Measurements from ENCODE around the gene VSTM2B.

The VSTM2B gene

DNA sequence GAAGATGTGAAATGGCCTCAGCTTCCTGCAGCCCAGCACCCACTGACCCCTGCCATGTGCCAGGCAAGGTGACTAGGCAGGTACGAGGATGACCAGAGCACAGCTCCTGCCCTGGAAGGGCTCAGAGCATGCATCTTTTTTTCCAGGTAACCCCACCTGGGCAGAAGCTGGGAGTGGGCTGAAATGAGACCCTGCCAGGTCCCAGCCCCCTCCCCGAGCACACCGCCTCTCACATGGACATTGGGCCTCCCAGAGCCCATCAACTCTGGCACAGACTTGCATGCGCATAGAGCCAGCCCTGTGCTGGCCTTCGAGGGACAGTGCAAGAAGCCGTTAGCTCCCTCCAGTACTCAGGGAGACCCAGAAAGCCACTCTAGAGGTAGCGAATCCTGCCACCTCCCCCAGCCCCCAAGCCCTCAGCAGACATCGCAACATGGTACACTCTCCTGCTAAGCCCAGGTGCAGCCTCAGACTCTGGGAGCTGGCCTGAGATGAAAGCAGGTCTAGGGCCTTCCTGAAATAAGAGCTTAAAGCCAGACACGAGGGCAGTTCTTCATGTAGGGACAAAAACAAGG lies 8.9 kb upstream of the VSTM2B start:
- DNase-seq: no peak

DNA sequence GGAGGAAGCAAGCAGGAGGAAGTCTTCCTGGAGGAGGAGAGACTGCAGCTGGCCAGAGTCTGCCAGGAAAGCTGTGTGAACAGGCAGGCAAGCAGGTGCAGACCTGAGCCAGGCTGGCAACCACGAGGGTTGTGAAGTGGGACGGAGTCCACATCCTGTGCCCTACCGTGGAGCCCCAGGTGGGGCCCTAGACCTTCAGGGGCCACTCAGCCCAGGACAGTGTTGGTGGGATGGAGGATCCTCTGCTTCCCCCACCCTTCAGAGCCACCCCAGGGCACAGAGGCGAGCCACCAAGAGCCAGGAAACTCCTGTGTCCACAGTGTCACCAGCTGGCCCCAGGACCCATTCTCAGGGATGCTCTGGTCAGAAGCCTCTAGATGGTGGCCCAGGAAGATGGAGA lies 8.4 kb upstream of the VSTM2B start:
- DNase-seq: no peak

DNA sequence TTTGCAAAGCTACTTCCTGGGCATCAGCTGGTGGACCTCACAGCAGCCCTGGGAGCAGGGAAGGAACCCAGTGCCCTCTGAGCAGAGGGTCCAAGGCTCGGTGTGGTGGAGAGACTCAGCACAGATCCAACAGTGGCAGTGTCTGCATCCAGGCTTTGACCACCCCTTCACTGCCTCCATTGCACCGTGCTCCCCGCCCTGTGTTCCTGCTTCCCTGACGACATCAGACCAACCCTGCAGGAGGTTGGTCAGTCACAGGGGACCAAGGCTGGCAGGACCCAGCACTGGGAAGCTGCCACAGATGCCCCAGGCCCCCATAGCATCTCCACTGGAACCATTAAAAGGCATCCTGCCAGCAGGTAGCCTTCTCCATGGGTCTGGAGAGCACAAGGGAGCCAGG lies 7.8 kb upstream of the VSTM2B start:
- DNase-seq: no peak

DNA sequence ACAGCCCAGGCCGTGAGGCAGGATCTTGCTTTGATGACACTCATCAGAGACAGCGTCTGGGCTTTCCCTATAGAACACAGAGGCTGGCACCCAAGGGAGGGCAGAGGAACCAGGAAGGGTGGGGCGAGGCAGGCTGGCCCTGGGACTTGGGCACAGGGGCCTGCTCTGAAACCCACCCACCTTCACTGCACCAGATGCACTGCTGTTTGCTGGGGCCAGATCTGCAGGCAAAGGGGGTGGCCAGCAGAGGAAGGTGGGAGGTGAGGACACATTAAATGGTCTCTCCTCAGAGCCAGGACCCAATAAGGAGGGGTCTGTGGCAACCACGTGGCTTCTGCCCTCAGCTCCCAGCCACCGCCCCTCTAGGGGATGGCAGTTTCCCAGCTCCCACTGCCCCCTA lies 6.6 kb upstream of the VSTM2B start:
- no peak for DNase-seq

DNA sequence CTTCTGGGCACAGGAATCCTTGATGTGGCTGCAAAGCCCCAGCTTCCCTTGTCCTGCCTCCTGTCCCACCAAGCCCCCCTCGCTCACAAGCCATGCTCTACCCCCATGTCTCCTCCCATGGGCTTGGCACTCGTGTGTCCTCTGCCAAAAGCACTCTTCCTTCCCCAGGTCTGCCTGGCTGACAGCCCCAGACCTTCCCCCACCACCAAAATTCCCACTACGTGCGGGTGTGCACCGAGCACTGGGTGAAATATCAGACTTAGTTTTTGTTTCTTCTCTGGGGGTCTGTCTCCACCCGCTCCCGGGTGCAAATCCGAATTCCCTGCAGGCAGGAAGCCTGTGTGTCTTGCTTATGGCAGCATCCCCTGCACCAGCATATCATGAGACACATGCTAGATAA lies 5.9 kb upstream of the VSTM2B start:
- DNase-seq: no peak

DNA sequence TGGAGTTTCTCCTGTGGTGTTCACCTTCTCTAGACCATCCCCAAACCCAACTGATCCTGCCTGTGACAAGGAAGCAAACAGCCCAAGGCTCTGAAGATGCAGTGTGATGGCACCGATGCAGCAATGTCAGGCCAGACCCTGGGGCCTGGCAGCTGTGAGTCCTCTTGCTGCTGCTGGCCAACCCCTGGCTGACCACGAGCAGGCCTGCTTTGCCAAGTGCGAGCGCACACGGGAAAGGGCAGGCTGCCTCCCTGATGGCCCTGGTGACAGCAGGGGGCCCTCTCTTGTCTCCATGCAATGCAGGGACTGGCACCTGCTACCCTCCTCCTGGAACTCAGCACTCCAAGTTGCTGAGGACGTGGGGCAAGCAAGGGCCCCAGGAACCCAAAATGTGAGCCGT lies 5.4 kb upstream of the VSTM2B start:
- DNase-seq: no peak

DNA sequence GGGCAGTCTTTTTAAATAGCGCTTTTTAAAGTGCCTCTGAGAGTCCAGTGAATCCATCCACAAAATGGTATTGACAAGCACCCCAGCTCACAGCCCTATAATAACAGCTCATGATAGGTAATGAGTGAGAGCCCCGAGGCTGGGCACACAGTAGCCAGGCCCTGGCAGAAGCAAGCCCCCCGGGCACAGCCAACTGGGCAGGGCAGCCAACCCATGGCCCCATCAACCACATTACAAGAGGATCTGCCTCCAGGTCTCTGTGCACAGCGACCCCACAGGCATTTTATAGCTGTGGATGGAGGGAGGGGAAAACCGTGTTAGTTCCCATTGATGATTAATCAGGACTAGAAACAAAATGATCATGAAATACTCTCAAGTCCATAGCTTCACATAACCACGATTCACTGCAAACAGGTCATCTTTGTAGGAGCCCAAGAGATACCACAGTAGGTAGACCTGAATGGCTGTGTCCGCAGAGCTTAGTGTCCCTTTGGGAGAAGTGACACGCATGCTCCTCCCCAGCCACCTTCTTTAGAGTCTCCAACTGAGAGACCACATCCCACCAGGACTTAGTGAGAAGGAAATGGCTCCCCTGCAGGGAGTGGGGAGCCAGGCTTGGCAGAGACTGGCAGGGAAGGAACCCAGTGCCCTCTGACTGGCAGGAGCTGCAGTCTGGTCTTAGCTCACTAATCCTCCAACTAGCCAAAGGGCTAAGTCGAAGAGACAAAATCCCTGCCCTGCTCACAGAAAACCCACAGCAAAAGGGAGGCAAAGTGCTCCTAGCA lies 4.3 kb upstream of the VSTM2B start:
- no peak for DNase-seq

DNA sequence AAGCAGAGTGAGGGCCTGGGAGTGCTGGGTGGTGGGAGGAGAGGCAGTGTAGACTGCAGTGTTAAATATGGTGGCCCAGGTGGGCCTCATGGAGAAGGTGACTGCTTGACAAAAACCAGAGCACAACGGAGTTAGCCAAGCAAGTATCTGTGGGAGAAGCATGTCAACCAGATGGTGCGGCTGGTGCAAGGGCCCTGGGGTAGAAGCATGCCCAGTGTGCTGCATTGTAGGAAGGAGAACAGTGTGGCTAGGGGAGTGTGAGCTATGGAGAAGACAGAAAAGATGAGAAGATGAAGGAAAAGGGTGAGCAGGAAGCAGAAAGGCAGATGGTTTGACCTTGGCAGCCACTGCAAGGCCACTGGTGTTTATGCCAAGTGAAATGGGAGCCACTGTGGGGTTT lies 2.2 kb upstream of the VSTM2B start:
- no peak for DNase-seq

DNA sequence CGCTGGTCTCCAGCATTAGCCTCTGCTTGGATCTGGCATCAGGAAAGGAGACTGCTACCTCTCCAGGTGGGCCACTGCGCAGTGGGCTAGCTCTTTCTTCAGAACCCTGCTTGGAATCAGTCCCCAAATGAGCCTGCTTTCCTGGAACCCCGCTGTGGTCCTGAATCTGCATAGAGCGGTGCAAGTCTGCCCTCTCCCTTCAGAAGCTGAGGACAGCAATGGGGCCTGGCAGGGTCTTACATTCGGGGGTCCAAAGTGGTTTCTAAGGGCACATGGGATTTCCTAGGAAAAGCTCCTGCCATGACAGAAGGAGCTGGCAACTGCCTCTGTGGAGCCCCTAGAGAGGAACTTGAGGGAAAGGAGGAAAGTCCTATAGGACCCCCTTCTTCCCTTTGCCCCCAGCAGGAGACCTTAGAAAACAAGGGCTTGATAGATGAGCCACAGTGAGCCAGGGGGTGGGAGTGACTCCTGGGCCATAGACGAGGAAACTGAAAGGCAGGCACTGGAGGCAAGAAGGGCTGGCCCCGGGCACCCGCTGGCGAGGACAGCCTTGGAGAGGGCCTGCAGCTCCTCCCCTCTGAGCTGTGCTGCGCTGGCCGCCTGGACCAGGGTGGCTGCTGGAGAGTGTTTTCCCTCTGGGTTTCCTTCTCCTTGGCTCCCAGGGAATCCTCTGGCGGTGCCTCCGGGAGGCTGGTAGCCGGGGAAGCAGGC lies 1.4 kb upstream of the VSTM2B start:
- DNase-seq: no peak

DNA sequence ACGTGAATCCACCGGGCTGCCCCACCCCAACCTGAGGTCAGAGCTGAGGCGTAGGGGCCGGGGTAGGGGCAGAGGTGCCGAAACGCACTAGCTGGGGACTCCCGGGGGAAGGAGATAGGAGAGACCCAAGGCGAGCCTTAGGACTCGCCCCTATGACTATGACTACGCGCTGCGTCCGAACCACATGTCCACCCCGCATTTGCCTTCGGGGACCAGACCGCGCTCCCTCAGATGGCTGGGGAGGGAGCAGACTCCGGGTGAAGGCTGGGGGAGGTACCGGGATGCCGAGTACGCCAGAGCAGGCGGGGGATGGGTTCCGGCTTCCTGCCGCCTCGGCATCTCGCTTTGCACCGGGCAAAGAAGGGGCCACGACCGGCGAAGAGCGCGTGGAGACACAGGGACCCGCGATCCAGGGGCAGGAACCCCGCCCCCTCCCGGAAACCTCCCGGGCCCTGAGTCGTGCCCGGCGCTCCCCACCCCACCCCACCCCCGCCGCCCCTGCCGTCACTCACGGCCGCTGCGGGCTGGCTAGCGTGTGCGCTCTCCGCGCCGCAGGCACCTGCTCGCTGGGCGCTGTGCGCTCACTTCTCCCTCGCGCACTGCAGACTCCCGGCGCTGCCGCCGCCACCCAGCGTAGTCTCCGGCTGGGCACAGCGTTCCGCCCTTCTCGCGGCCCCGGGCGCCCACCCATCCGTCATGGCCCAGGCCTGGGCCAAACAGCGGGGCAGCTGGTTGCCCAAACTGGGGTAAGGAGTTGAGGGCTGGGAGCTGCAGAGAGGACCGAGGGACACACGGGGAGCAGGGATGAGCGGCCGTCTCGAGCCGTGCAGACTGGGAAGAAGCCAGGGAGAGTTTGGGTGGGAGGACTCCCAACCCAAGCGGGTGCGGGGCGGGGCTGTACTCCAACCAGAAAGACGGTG lies 622 bp upstream of the VSTM2B start:
- no peak for DNase-seq

DNA sequence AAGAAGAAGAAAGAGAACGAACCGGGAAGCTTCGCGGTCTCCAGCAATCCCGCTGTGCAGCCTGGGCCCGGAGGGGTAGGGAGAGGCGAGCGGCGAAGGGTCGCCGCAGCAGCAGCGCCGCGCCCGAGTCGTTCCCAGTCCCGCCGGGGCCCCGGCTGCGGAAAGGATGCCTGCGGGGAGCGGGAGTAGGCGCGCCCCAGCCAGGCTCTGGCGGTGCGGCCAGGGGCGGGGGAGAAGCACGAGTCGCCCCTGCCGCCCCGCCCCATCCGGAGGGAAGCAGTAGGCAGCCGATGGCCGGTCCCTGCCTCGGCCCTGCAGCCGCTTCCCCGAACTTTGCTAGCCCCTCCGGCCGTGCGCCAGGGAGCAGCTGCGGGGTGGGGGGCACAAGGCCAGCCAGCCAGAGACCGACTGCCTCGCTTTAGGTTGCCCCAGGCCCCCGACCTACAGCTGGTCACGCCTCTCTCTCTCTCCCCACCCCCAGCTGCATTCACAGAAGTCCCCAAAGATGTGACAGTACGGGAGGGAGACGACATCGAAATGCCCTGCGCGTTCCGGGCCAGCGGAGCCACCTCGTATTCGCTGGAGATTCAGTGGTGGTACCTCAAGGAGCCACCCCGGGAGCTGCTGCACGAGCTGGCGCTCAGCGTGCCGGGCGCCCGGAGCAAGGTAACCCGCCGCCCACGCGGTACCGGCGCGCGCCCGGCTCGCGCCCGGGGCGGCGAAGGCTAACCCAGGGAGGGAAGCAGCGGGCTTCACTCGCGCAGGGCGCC lies 1.1 kb downstream of the VSTM2B start:
- no peak for DNase-seq

DNA sequence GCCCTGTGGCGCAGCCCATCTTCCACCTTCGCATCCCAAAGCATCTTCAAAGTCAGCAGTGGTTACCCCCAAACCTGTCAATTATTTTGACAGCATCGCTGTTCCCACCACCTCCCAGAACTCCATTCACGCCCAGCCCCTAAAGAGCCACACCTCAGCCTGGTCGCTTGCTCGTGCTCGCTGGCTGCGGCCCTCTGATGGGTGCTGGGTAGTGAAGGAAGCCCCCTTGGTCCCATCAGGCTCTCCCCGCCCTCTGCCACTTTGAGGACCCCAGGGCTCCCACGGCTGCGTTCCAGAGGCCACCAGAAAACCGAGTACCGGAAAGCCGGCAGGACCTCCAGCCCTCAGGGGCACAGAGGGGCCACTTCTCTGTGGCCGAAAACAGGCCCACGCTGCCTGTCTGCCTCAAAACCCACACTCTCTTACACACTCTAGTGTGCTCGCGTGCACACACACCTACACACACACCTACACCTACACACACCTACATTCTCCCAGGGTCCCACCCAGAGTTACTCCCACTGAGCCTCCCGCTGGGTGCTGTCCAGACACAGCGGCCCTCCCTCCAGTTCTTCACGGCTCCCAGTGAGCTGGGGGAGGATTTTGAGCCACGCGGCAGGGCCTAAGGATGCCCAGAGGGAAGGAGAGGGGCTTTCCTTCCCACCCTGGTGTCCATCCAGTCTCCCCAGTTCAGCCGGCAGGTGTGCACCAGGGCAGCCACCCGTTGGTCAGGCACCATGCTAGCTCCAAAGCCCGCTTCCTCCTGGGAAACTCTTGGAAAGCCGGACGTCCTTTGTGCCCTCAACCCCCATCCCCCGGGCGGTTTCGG lies 1.9 kb downstream of the VSTM2B start:
- DNase-seq: no peak

DNA sequence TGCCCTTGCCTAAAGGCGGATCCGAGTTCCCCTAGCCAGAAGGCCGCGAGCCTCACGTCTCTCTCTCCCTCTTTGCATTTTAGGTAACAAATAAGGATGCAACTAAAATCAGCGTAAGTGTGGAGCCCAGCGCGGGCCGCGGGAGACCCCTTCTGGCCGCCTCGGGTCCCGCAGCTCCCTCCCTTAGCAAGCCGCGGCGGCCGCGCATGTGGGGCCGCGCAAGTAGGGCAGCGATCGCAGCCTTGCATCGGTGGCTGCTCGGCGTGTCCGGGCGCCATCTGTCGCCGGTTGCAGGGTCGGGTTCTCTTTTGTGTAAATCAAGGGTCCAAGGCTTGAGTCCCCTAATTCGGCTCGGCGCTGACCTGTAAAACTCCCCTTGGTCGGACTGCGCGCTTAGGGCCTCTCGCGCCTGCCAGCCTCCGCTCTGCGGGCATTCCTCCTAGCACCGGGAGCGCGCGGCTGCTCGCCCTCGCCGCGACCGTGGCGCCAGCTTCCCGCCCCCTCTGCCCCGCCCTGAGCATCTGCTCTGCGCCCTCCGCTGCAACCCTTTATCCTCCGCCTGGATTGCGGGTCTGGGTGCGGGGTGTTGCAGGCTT lies 2.7 kb downstream of the VSTM2B start:
- peak in 2 of 6 experiments; percentile 18 to 25 for DNase-seq

DNA sequence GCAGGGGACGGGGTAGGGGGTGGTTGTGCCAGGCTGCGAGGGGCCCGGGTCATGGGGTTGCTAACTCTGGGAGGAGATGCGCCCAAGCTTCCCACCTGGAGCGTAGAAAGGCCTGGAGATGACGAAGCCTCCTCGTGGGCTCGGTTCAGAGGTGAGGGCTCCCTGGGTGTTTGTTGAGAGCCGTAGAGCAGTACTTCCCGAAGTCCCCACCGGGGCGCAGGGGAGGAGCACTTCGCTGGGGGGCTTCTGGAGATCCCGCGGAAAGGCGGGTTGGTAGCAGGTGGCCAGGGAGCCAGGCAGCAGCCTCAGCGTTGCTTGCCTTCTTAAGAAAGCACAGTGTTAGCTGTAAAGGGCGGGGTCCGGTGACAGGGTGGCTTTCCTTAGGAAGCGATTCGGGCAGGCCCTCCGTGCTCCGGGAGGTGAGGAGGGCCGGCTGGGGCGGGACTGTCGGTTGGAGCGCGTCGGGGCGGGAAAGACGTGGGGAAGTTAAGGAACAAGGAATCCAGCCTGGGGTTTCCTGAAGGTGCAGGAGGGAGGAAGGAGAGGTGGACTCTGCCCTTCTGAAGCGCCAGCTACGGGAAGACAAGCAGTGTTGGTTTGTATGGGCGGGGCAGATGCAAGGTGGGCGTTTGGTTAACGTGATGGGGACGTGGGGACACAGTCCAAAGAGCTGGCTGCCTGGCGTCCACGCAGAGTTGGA lies 3.3 kb downstream of the VSTM2B start:
- DNase-seq: no peak

DNA sequence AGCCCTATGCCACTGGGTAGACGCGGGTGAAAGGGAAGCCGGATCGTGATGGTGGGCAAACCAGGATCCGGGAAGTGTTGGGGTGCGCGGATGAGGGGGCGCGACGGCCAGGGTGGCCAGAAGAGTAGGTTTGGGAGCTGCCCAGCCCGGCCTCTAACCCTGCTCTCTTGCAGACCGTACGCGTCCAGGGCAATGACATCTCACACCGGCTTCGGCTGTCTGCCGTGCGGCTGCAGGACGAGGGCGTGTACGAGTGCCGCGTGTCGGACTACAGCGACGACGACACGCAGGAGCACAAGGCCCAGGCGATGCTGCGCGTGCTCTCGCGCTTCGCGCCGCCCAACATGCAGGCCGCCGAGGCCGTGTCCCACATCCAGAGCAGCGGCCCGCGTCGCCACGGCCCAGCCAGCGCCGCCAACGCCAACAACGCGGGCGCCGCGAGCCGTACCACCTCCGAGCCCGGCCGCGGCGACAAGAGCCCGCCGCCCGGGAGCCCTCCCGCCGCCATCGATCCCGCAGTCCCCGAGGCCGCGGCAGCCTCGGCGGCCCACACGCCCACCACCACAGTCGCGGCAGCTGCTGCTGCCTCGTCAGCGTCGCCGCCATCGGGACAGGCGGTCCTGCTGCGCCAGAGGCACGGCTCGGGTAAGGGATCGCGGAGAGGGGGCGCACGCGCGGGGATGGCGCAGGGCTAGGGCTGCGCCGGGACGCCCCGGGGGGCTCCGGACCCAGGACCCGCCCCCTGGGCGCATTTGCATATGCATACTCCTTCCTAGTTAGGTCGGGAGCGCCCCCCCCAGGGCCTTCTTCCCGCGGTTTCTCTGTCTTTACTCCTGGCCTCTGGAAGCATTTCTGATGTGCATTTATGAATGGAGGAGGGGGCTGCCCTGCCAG lies 4.1 kb downstream of the VSTM2B start:
- DNase-seq: no peak

DNA sequence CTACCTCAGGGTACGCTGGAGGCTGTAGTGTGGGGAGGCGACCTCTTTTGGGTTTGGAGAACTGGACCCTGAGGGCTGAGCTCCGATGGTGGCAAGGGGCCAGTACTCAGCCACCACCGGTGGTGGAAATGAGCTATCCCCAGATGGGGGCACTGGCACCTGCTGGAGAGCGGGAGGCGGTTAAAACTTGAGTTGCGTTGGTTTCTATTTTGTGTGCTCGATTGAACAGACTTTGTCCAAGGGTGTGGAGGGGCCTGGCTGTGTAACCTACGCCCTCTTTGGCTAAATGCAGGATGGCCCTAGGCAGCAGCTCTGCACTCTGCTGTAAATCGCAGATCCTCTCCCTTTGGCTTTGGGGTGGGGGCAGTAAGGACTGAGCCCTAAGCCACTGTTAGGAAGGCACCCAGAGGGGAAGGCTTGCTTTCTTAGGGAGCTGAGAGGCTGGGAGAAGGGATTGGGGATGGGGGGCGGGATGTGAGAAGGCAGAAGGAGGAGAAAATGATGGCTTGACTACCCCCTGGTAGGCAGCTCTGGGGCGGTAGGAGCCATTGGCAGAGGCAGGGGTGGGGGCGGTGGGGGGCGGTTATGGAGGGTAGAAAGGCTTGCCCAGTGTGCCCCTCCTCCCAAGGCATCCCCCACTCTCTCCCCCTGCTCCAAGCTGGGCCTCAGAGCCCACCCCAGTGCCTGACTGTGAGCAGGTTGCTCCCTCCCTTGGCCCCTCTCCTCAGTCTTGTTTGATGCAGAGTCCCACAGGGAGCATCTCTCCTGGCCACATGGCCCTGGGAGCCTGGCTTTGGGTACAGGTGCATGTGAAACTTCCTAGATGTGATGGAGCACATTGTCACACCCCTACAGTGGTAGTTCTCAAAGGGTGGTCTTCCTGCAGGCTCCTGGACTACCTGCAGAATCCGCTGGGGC lies 5.0 kb downstream of the VSTM2B start:
- no peak for DNase-seq

DNA sequence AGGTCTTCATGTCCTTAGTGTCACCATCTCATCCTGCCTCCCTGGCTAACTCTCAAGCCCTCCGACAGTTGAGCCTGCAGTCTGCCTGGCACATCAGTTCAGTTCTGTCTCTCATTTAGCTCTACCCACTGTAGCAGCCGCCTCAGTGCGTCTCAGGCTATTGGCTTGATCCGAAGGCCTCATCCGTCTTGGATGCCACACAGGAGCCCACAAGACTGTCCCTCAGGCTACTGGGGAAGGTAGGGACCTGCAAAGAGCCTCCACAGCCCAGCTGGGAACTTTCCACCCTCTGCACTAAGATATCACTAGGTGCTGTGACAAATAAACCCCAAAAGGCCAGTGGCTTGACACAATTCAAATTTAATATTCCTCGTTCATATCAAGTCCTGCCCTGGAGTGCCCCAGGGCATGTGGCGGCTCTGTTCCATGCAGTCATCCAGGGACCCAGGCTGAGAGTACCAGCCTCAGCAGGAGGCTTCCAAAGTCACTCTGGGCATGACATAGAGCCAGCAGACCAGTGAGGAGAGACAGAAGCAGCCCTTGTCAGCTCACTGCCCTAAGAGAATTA lies 5.7 kb downstream of the VSTM2B start:
- no peak for DNase-seq

DNA sequence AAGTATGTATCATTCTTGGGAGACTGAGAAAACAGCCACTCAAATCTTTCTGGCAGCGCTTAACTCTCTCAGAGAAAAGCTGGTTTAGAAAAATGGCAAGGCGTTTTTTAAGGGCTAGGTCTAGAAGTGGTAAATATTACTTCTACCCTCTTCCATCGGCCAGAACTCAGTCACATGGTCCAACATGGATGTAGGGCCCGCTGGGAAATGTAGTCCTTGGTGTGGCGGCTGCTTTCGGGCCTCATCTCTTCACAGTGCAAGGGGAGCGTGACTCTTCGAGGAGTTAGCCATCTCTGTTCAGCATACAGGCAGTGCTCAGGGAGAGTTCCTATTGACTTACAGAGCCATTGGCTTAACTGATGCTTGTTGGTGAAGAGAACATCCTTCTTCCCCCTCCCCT lies 6.3 kb downstream of the VSTM2B start:
- DNase-seq: no peak
